GM19240 (cell line): ENCODE measurements around the gene ILF3.

ENCODE experiments used
- DNase-seq: peaks from one replicate; pipeline ENCODE4 v3.0.0; 2011; ENCODE audit warnings: low spot score; ENCODE audit not compliant: insufficient read length

ILF3 gene

DNA sequence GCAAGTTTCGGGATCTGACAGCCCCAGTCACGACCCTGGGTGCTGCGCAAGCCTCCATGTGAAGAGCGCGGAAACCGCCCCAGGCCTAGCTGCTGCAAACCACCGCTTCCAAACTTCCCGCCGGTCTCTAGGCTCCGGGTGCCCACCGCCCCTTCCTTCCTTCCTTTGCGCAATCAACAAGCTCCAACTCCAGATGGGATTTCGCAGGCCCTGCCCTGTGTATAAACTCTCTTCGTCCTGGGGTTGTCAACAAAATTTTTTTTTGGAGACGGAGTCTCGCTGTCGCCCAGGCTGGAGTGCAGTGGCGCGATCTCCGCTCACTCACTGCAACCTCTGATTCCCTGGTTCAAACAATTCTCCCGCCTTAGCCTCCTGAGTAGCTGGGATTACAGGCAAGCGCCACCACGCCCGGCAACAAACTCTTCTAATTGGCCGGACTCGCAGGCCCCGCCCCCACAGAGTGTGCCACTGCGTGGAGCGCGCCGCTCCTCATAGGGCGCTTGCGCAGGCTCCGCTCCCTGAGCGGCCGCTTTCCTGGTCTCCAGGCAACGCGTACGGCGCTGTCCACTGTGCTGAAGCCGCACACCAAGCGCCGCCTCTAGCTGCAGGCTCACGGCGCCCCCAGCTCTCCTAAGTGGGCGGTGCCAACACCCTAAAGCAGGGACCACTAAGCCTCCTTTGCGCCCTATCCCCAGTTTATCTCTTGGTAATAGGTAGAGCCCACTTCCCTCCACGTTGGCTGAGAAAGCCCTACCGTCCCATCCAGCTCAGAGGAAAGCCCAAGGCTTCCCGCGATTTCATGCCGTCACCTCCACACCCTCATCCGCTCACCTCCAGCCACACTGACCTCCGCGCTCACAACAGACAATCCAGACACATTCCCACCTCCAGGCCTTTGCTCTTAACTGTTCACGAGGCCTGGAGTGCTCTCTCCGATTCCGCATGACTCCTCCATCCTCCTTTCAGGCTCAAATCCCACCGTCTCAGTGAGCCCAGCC lies 41.6 kb downstream of the ILF3 start:
- DNase-seq: peak; percentile 93

DNA sequence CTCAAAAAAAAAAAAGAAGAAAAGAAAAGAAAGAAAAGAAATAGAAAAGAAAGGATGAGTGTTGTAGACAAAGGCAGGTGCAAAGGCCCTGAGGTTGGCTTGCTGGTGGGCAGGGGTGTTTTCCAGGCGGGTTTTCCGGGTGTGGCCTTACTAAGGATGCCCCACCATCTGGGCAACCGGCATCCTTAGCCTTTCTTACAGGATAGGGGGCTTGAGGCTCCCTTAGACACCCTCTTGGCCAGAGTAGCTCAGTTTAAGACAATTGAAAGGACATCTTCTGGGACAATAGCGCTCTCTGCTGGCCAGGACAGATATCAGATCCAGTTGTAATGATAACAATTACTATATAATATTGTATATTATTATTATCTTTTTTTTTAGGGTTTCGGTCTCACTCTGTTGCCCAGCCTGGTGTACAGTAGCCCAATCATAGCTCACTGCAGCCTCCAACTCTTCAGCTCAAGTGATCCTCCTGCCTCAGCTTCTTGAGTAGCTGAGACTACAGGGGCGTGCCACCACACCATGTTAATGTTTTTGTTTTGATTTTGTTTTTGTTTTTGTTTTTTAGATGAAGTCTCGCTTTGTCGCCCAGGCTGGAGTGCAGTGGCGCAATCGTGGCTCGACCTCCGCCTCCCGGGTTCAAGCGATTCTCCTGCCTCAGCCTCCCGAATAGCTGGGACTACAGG lies 45.6 kb downstream of the ILF3 start:
- DNase-seq: no peak

DNA sequence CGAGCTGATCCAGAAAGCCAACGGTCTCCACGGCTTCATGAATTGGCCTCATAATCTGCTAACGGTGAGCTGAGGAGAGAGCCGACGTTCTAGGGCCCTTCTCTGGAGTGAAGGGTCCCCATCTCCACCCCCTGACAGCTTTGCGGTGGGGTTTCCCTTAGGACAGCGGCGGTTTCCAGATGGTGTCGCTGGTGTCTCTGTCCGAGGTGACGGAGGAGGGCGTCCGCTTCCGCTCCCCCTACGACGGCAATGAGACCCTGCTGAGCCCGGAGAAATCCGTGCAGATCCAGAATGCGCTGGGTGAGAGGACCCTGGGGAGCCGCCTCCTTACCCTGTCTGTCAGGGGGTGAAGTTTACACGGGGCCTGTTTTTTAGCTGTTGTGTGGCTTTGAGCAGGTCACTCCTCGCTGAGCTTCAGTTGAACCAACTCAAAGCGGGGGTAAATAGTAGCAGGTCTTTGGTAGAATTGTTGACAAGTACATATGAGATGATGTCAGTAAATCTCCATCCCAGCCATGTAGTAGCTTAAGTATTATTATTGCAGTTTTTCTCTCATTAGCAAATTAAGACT lies 47.9 kb downstream of the ILF3 start:
- peak; percentile 51 for DNase-seq

DNA sequence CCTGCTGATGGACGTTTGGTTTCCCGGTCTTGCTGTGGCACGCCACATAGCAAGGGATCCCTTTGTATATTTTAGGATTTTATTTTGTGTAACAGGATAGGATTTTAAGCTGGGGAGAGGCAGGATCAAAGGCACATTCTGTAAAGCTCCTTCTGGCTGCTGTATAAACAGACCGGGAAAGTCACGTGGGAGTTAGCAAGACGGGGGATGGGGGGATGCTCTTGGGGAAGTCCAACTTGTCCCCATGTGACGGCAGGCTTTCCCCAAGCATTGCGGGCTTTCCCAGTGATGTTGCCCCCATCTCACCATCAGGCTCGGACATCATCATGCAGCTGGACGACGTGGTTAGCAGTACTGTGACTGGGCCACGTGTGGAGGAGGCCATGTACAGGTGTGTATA lies 52.8 kb downstream of the ILF3 start:
- DNase-seq: no peak

DNA sequence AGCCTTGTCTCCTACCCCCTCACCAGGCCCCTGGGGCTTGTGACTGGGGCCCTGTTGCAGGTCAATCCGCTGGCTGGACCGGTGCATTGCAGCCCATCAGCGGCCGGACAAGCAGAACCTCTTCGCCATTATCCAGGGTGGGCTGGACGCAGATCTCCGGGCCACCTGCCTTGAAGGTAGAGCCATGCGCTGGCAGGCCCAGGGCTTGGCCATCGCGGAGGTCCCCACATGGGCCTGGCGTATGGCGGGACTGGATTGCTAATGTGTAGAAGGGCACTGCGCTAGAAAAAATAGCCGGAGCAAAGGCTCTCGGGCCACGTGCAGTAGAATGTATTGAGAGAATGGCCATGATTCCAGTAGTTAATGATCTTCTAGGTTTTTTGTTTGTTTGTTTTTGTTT lies 53.3 kb downstream of the ILF3 start:
- no peak for DNase-seq

DNA sequence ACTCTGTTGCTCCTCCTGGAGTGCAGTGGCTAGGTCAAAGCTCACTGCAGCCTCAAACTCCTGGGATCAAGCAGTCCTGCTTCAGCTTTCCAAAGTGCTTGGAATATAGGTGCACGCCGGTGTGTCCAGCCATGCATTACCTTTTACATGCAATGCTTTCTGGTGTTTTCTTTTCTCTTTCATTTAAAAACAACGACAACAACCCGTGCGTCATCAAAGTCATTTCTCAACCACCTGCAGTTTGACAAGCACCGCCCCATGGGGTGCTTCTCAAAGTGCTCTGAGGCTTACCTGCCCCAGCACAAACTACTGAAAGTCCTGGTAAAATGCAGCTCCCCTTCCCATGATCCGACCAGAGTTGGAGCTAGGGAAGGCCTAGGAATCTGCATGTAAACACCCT lies 54.1 kb downstream of the ILF3 start:
- no peak for DNase-seq

DNA sequence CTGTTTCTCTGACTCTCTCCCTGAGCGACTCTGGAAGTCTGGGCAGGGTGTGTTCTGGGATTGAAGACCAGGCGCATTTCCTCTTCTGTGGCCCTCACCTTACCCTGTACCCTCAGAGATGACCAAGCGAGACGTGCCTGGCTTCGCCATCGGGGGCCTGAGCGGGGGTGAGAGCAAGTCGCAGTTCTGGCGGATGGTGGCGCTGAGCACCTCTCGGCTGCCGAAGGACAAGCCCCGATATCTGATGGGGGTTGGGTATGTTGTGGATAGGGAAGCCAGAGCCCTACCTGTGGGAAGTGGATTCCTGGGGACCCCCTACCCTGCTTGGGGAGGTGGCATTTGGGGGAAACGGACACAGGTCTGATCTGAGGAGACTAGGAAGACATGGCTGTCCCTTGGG lies 57.9 kb downstream of the ILF3 start:
- DNase-seq: no peak

DNA sequence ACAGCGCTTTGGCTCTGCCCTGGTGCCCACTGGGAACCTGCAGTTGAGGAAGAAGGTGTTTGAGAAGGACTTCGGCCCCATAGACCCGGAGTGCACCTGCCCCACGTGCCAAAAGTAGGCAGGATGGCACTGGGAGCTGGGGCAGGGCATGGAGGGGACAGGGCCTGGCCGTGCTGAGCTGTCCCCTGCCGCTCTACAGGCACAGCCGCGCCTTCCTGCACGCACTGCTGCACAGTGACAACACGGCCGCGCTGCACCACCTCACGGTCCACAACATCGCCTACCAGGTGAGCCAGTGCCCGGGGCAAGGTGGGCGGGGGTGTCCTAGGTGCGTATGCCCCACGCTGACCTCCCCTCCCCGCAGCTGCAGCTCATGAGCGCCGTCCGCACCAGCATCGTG lies 58.6 kb downstream of the ILF3 start:
- DNase-seq: no peak

DNA sequence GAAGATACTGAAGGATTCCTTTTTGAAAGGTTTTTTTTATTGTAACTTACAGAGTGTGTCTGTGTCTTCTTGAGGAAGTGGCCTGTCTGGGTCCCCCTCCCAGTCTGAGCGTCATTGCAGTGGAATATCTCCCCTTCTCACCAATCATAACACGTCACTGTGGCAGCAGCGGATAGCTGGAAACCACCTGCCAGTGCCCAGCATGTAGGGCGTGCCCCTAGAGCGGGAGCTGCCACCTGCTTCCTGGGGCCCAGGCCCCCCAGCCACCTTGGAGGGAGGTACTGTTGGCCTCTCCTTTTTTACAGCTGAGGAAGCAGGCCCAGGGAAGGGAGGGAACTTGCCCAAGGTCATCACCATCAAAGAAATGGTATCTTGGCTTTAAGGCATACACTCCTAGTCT lies 59.2 kb downstream of the ILF3 start:
- DNase-seq: no peak

DNA sequence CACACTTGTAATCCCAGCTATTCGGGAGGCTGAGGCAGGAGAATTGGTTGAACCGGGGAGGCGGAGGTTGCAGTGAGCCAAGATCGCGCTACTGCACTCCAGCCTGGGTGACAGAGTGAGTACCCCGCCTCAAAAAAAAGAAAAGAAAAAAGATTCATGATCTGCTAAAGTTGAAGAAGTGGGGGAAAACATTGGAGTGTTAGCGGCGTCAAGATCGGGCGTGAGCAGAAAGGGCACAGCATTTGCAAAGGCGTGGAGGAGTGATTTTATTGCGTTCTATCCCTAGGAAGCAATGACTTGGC lies 62.9 kb downstream of the ILF3 start:
- no peak for DNase-seq

DNA sequence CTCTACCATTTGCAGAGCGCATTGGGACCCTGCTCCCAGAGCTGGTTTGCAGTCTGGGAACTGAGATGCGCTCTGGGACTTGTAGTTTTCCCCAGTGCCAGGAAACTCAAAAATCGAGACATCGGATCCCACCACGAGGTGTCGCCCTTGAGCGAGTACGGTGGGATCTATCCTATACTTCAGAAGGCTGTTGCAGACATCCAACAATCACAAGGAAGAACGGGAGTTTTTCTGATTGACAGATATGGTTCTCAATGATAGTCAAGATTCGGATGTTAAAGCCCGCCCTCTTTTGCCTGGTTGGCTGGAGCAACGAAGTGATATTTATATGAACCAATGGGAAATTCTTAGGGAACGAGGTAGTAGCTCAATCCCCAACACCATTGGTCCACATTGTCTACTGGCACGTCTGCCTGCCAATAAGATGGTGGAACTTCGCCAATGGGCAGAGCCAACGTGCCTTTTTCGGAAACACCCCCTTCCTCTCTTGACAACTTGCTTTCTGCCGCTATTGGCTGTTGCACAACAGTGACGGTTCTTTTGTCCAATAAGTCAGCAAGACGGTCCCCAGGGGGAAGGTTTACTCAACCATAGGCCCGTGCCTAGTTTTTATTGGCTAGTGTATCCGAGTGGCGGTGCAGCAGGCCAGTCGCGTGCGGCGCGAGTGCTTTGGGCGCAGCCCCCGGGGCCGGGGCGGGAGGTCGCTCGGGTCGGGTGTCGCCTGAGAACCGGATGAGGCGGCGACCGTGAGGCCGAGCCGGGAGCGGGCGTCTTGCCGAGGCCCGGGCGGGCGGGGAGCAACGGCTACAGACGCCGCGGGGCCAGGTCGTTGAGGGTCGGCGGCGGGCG lies 63.4 kb downstream of the ILF3 start, which contains the start of gene DNM2:
TSS of gene DNM2 (plus strand) at position 724 of the 849 bp plus-strand sequence. CDS start 164 bp downstream, outside the sequence.
- DNase-seq: peak; percentile 92

DNA sequence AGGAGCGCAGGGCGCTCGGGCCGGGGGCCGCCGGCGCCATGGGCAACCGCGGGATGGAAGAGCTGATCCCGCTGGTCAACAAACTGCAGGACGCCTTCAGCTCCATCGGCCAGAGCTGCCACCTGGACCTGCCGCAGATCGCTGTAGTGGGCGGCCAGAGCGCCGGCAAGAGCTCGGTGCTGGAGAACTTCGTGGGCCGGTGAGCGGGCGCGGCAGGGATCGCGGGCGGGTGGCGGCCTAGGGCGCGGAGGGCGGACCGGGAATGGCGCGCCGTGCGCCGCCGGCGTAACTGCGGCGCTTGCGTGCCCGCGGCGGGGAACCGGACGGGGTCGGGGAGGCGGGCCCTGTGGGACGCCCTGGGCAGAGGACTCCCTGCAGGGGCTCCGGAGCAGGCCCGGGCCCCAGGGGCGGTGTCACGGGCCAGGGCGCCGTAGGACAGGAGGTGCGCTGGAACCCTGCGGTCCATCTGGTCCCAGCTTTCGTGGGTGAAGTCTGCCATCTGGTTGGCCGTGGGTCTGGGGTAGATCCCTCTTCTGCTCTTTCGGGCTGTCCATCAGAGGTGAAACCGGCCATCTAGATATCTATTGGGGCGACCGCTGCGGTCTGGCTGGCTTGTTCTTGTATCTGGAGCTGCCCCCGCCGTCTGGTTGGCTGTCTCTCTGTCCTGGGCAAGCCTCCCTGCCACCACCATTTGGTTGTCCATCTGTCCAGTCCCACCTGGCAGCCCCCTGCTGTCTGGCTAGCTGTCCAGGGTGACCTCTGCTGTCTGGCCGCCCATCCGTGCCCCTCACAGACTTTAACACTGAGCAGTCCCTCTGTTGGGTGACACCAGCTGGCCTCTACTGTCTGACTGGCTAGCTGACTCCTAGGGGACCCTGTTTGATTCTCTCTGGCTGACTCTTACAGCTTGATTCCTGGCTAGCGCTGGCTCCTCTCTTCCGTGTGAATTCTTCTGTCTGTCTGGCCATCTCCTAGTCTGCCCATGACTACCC lies 64.4 kb downstream of the ILF3 start:
- no peak for DNase-seq

DNA sequence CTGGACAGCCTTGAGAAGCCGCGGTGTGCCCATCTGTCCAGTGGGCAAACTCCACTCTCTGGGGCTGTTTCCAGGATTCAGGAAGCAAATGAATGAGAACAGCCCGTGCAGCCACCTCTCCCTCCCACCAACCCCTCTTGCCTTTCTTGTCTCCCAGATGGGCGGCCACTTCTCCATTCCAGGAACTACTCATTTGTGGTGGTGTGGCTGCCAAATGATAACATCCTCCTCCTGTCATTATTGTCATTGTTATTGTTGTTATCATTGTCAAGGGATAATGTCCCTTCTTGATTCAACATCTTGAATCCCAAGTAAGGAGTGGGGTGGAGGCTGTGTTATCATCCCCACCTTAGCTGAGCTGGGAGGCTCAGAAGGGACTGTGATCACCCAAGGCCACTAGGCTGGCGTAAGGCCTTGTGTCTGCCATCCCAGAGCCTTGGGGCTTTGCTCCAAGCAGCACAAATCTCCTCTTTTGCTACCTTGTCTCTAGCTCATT lies 65.4 kb downstream of the ILF3 start:
- DNase-seq: no peak

DNA sequence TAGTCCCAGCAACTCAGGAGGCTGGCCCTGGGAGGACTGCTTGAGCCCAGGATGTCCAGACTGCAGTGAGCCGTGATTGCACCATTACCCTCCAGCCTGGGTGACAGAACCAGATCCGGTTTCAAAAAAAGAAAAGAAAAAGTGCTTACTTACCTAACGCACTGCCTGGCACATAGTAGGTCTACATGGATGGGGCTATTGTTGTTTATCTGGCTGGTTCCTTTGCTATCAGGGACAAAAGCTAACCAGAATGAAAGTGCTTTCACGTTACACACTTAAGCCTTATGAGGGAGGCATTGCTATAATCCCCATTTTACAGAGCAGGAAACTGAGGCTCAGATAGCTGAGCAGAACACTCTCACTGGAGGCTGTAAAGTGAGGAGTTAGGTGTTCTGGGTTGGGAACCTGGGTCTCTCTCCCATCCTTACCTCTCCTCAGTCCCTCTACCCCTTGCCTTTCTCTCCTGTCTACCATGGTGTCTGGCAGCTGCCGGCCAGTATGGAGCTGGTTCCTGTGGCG lies 66.5 kb downstream of the ILF3 start:
- no peak for DNase-seq

DNA sequence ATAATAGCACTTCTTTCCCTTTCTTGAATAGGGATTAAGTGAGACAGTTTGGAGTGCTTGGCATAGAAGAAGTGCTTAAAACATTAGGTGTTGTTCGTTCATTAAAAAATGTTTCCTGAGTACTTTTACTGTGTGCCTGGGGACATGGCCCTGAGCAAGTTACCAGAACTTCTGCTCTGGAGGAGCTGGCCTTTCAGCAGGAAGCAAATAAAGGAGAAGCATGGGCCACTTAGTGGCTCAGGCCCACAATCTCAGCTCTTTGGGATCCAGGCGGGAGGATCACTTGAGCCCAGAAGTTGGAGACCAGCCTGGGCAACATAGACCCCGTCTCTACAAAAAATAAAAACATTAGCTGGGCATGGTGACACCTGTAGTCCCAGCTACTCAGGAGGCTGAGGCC lies 69.4 kb downstream of the ILF3 start:
- DNase-seq: no peak

DNA sequence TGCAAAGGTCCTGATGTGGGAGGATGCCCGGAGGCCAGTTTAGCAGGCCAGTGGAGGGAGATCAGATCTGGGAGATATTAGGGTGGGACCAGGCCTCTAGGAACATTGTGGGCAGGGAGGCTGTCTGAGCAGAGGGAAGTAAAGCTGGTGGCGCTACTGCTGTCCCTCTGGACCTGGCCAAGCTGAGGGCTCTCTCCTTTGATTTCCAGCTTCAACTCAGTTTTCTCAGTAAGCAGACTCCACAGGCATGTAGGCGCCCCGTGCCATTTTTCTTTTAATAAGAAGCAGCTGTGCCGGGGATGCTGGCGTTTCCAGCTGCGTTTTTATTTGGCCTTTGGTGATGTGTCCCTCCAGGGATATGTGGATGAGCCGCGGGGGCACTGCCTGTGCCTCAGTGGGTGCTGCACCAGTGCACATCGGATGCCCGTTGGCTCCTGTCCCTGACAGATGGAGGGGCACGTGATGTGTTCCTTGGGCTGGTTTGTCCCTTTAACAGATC lies 70.5 kb downstream of the ILF3 start:
- no peak for DNase-seq

DNA sequence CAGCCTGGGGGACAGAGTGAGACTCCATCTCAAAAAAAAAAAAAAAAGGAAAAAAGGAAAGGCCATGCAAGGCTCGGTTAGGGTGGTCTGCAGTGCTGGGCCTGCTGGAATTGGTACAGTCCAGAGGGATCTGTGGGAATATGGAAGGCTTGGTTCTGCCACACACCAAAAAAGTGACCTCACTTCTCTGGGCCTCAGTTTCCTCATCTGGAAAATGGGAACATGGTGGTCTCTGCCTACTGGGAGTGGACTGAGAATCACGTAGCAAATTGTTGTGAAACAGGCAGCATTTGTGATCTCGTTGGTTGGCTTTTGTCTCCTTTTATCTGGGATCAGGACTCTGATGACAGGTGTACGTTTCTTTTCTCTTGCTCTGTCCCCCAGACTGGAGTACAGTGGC lies 71.3 kb downstream of the ILF3 start:
- DNase-seq: no peak

DNA sequence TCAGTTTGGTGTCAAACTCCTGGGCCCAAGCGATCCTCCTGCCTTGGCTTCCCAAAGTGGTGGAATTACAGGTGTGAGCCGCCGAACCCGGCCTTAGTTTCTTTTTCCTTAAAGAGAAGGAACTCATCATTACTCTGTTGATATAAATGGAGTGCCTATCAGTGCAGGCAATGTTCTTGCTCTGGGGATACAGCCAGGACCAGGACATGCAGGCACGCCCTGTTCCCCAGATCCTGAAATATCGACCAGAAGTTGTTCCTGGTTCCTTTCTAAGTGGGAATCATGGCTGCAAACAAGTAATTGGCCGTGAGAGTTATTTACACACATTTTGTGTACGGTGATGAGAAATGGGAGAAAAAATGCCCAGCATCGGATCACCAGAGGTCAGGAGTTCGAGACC lies 72.1 kb downstream of the ILF3 start:
- DNase-seq: no peak

DNA sequence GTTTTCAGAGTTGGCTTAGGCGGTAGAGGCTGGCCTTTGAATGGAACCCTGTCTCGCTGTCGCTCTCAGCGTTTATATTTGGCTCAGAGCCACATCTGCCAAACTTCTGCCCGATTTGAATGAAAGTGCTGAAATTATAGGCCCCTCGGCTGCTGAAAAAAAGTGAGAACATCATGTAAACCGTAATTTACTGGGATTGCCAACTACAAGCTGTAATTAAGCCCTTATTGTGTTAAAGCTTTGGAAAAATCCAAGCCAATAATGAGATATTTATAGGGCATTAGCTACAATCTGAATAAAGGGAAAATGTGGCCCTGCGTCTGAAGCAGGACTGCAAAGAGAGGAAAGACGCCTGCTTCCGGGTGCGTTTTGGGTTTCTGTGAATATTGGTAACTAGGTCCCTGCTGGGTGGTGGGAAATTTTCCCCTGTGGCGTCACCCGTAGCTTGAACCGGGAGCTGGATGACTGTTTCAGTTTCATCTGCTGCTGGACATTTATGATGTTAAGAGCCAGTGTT lies 73.6 kb downstream of the ILF3 start:
- DNase-seq: no peak
